ENCODE data around the gene SNX12.
A peak's percentile ranks its signal among the peaks of the same experiment; 100 is the strongest.

SNX12 gene

DNA sequence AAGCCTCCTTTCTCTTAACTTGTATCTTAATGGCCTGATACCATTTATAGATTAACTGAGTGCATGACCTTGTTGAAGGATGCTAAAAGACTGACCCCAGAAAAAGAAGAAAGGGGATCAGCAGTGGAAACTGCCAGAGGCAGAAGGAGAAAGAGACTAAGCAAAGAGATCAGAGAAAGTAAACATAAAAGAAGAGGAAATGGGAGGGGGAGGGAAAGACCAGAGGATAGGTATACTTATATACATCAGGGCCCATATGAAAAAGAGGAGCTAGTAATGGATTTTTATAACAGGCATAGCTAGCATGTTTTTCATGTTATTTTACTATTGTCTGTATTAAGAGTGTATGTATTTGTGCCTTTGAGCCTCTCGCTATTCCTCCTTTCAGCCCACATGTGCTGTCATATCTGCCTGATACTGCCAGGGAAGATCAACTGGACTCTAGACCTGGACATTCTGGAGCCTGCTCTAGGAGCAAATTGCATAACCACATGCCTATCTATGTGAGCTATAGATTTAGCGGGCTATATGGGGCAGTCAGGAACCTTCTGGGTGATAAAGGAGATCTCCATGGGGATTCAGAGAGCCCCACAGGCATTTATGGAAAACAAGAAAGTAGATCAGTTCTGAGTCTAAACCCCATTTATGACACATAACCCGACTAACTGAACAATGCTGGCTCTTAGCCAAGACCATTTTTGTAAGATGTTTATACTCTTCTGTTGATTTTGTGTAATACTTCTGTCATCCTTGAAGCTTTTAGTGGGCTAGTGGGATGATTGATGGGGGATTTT, 13.4 kb upstream of the SNX12 start:
- no peak for ATAC-seq
- TF ChIP-seq ZFP3 (CRISPR knock-in tag; IDR thresholded peaks at IDR 0.05), result no peak
- no peak for TF ChIP-seq TCF4 (CRISPR knock-in tag; IDR thresholded peaks at IDR 0.05; ENCODE audit: borderline replicate concordance)
- no peak for TF ChIP-seq GLIS3 (CRISPR knock-in tag; IDR thresholded peaks at IDR 0.05)
- no peak for TF ChIP-seq ZFP30 (CRISPR knock-in tag; IDR thresholded peaks at IDR 0.05)
- TF ChIP-seq POU6F1 (CRISPR knock-in tag; IDR thresholded peaks at IDR 0.05; ENCODE audit: borderline replicate concordance, low read depth), result no peak
- no peak for TF ChIP-seq ZNF70 (CRISPR knock-in tag; IDR thresholded peaks at IDR 0.05)
- no peak for TF ChIP-seq ISL1 (CRISPR knock-in tag; IDR thresholded peaks at IDR 0.05)
- TF ChIP-seq ESRRG (CRISPR knock-in tag; IDR thresholded peaks at IDR 0.05), result no peak
- TF ChIP-seq BACH2 (CRISPR knock-in tag; IDR thresholded peaks at IDR 0.05; ENCODE audit: borderline replicate concordance), result no peak
- TF ChIP-seq SNAI2 (CRISPR knock-in tag; IDR thresholded peaks at IDR 0.05), result no peak
- TF ChIP-seq ZC3H10 (CRISPR knock-in tag; IDR thresholded peaks at IDR 0.05), result no peak

- TF ChIP-seq SNAI2 (CRISPR knock-in tag; IDR thresholded peaks at IDR 0.05) (no peak), ZFP3 (CRISPR knock-in tag; IDR thresholded peaks at IDR 0.05) (no peak), PPARA (CRISPR knock-in tag; IDR thresholded peaks at IDR 0.05; ENCODE audit: borderline replicate concordance) (no peak), CSDC2 (CRISPR knock-in tag; IDR thresholded peaks at IDR 0.05) (no peak), ISL1 (CRISPR knock-in tag; IDR thresholded peaks at IDR 0.05) (no peak), ZNF565 (CRISPR knock-in tag; conservative IDR thresholded peaks at IDR 0.05; ENCODE audit: low read depth) (no peak), ZFP30 (CRISPR knock-in tag; IDR thresholded peaks at IDR 0.05) (no peak), ZC3H10 (CRISPR knock-in tag; IDR thresholded peaks at IDR 0.05) (no peak), BACH2 (CRISPR knock-in tag; IDR thresholded peaks at IDR 0.05; ENCODE audit: borderline replicate concordance) (no peak), ZNF70 (CRISPR knock-in tag; IDR thresholded peaks at IDR 0.05) (no peak), OSR1 (CRISPR knock-in tag; IDR thresholded peaks at IDR 0.05) (no peak), ZNF8 (CRISPR knock-in tag; IDR thresholded peaks at IDR 0.05) (no peak)
- TF ChIP-seq, protein P1, sequence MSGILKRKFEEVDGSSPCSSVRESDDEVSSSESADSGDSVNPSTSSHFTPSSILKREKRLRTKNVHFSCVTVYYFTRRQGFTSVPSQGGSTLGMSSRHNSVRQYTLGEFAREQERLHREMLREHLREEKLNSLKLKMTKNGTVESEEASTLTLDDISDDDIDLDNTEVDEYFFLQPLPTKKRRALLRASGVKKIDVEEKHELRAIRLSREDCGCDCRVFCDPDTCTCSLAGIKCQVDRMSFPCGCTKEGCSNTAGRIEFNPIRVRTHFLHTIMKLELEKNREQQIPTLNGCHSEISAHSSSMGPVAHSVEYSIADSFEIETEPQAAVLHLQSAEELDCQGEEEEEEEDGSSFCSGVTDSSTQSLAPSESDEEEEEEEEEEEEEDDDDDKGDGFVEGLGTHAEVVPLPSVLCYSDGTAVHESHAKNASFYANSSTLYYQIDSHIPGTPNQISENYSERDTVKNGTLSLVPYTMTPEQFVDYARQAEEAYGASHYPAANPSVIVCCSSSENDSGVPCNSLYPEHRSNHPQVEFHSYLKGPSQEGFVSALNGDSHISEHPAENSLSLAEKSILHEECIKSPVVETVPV (CRISPR knock-in tag; IDR thresholded peaks at IDR 0.05), result no peak
- TF ChIP-seq, protein P2, sequence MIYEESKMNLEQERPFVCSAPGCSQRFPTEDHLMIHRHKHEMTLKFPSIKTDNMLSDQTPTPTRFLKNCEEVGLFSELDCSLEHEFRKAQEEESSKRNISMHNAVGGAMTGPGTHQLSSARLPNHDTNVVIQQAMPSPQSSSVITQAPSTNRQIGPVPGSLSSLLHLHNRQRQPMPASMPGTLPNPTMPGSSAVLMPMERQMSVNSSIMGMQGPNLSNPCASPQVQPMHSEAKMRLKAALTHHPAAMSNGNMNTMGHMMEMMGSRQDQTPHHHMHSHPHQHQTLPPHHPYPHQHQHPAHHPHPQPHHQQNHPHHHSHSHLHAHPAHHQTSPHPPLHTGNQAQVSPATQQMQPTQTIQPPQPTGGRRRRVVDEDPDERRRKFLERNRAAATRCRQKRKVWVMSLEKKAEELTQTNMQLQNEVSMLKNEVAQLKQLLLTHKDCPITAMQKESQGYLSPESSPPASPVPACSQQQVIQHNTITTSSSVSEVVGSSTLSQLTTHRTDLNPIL (CRISPR knock-in tag; IDR thresholded peaks at IDR 0.05; ENCODE audit: low read depth), result no peak
- no peak for ATAC-seq
Measured at GRCh38 chrX:71070531-71070930, 2.4 kb upstream of the SNX12 start.

DNA sequence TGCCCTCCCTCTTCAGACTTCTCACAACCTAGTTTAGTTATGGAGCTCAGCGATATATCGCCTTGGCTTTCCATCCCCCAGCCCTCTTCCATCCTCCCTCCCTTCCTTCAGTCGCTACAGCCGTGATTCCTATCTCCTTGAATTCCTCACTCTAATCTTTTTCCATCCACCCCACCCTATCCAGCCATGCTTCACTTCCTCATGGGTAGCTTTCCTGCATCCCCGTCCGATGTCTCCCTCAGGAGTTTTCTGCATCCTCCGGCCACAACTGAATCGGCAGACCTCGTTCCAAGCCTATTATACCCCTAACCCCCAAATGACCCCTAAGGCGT, 456 bp downstream of the SNX12 start:
- peak; percentile 34 for ATAC-seq
- no peak for TF ChIP-seq TCF4 (CRISPR knock-in tag; IDR thresholded peaks at IDR 0.05; ENCODE audit: borderline replicate concordance)
- TF ChIP-seq, protein P2 (CRISPR knock-in tag; IDR thresholded peaks at IDR 0.05; ENCODE audit: low read depth), result no peak
- TF ChIP-seq SNAI2 (CRISPR knock-in tag; IDR thresholded peaks at IDR 0.05), result no peak
- TF ChIP-seq ZC3H10 (CRISPR knock-in tag; IDR thresholded peaks at IDR 0.05), result no peak
- TF ChIP-seq ZNF70 (CRISPR knock-in tag; IDR thresholded peaks at IDR 0.05), result no peak
- no peak for TF ChIP-seq PPARA (CRISPR knock-in tag; IDR thresholded peaks at IDR 0.05; ENCODE audit: borderline replicate concordance)
- TF ChIP-seq RARB (CRISPR knock-in tag; IDR thresholded peaks at IDR 0.05), result no peak
- TF ChIP-seq ZFP30 (CRISPR knock-in tag; IDR thresholded peaks at IDR 0.05), result no peak
- TF ChIP-seq, protein P1 (CRISPR knock-in tag; IDR thresholded peaks at IDR 0.05), result no peak
- no peak for TF ChIP-seq TSHZ2 (CRISPR knock-in tag; IDR thresholded peaks at IDR 0.05)
- no peak for TF ChIP-seq POU6F1 (CRISPR knock-in tag; IDR thresholded peaks at IDR 0.05; ENCODE audit: borderline replicate concordance, low read depth)
- no peak for TF ChIP-seq ESRRG (CRISPR knock-in tag; IDR thresholded peaks at IDR 0.05)
- TF ChIP-seq, protein P3, sequence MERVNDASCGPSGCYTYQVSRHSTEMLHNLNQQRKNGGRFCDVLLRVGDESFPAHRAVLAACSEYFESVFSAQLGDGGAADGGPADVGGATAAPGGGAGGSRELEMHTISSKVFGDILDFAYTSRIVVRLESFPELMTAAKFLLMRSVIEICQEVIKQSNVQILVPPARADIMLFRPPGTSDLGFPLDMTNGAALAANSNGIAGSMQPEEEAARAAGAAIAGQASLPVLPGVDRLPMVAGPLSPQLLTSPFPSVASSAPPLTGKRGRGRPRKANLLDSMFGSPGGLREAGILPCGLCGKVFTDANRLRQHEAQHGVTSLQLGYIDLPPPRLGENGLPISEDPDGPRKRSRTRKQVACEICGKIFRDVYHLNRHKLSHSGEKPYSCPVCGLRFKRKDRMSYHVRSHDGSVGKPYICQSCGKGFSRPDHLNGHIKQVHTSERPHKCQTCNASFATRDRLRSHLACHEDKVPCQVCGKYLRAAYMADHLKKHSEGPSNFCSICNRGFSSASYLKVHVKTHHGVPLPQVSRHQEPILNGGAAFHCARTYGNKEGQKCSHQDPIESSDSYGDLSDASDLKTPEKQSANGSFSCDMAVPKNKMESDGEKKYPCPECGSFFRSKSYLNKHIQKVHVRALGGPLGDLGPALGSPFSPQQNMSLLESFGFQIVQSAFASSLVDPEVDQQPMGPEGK (CRISPR knock-in tag; IDR thresholded peaks at IDR 0.05; ENCODE audit: borderline replicate concordance), result no peak
- TF ChIP-seq TOX (CRISPR knock-in tag; IDR thresholded peaks at IDR 0.05; ENCODE audit: borderline replicate concordance), result no peak
